ENCODE measurements around the gene CCDC102A.
A peak's percentile ranks its signal among the peaks of the same experiment; 100 is the strongest.
"Not testable (repeated sequence)": the region's sequence is repeated elsewhere in the genome, so short reads cannot be mapped to it uniquely, and the experiment has no call there.

Gene CCDC102A

GRCh38 chr16:57499941-57500340 lies 36.4 kb downstream of the CCDC102A start:
- DNase-seq = not testable (repeated sequence)

DNA sequence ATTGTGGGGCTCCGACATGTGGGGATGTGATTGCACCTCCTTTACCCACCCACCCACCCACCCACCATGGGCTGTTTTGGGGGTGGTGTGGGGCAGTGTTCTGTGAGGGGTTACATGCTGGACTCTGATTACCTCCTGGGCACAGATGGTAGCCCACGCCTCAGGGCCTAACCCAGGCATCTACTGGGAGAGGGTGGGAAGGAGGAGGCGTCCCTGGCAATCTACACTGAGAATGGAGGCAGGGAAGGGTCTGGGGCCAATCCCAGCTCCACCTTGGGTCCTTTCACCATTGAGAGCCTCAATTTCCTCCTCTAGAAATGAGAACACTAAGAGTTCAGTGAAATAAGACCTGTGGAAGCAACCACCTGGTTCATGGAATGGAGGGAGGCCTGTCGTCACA lies 38.3 kb downstream of the CCDC102A start:
- DNase-seq = no peak

DNA sequence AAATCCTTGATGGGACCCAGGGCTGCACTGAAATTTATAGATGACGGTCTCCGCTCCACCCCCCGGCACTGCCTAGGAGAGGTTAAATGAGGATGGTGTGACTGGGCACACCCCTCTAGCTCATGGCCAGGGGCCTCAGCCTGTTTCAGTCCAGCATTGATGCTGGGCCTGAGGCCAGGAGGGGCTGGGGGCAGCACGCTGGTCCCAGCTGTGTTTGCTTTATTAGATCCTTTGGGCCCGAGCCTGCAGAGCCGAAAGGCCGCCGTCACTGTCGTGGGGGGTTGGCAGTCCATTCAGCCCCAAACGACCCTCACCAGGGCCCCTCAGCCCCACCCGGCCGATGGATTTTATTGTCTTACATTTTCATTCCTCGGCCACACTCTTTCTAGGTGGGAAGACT lies 39.2 kb downstream of the CCDC102A start:
- DNase-seq = no peak

GRCh38 chr16:57493767-57494166 lies 42.6 kb downstream of the CCDC102A start:
- DNase-seq = no peak

GRCh38 chr16:57489229-57489628 lies 47.1 kb downstream of the CCDC102A start:
- DNase-seq = no peak

- no peak for DNase-seq
Observed at GRCh38 chr16:57486858-57487834, 49.2 kb downstream of the CCDC102A start.

- DNase-seq = peak; percentile 81
Observed at GRCh38 chr16:57485916-57486857, 50.2 kb downstream of the CCDC102A start, which contains the start of gene DOK4. Gene DOK4, minus strand, starts transcription at chr16:57486493. Its CDS starts 6,986 bp downstream, at chr16:57479507.

- DNase-seq = no peak
Observed at GRCh38 chr16:57485091-57485915, 51.1 kb downstream of the CCDC102A start.

DNA sequence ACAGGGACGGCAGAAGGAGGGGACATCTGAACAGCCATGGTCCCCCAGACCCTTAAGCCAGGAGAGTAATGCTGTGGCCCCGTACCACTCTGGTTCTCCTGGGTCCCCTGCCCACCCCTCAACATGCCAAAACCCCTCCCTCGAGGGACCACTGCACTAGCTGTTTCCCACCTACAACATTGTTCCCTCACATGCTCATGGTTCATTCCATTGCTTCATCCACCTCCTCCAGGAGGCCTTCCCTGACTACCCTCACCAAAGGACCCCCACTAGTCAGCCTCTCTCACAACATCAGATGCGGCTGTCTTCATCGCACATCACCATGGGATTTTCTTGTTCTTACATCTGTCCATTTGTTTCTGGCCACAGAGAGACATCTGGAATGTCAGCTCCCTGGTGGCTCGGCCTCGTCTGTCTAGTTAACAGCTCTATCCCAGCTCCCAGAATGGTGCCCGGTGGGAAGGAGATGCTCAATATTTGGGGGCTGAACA lies 51.8 kb downstream of the CCDC102A start:
- DNase-seq = no peak

- no peak for DNase-seq
Observed at GRCh38 chr16:57483725-57484514, 52.5 kb downstream of the CCDC102A start.

- no peak for DNase-seq
Observed at GRCh38 chr16:57482845-57483545, 53.4 kb downstream of the CCDC102A start.

GRCh38 chr16:57481421-57481820 lies 55.0 kb downstream of the CCDC102A start:
- DNase-seq = no peak

GRCh38 chr16:57480754-57481230 lies 55.6 kb downstream of the CCDC102A start:
- no peak for DNase-seq

- no peak for DNase-seq
Observed at GRCh38 chr16:57479976-57480753, 56.2 kb downstream of the CCDC102A start.

DNA sequence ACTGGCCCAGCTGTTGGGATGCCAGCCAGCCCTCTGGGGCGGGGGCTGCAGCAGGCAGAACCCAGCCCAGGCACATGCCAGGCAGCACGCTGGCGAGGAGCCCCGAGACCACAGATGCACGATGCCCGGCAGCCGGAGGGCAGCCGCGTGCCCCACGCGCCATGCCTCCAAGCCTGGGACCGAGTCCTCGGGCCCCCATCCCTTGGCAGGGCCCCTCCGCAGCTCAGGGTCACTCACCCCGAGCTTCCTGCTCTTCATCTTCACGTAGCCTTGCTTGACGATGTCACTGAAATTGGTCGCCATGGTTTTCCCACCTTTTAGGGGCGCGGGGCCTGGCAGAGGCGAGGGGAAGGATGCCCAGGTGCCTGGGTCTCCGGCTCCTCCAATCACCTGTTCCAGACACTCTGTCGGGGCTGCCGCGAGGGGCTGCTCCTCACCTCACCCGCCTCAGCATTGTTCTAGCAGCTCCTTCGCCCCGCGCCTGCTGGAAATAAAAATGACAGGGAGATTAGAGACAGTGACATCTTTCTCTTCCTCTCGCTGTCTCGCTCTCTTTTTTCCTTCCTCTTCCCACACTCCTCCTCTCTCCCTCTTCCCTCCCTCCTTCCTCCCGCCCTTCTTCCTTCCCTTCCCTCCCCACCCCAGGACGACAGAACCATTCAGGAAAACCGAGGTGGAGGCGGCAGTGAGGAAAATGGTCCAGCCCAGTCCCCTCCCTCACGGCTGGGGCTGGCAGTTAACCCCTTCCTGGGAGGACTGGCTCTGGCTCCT lies 57.0 kb downstream of the CCDC102A start:
- no peak for DNase-seq

DNA sequence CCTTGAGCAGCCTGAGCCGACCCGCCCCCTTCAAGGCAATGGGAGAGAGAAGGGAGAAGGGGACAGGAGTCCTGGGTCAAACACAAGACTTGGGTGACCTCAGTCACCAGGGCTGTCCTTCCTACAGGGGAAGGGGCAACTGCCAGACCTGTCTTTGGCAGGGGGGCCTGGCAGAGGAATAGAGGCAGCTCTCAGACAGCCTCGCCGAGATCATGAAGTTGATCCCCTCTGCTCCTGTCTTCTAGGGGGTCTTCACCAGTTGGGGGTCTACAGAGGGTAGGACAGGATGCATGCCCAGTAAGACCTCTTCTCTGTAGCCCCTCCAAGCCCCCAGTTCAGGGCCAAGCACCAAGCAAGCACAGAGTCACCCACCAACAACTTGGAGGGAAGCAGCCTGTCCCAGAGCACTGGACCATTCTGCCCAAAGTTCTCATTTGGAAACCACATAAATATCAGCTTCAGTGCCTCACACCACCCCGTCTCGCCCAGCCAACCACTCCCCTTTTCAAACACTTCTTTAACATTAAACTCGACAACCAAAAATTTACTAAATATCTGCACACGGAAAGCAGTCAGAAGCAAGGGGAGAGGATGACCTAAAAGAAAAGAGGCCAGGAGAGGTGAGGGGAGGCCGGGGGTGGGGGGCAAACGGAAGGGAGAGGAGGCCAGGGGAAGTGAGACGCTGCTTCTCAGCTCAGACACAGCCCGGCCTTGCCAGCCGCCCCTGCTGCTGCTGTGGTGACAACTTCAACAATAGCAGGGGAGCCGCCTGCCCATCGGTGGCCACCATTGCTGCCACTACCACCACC lies 57.8 kb downstream of the CCDC102A start:
- DNase-seq = no peak

DNA sequence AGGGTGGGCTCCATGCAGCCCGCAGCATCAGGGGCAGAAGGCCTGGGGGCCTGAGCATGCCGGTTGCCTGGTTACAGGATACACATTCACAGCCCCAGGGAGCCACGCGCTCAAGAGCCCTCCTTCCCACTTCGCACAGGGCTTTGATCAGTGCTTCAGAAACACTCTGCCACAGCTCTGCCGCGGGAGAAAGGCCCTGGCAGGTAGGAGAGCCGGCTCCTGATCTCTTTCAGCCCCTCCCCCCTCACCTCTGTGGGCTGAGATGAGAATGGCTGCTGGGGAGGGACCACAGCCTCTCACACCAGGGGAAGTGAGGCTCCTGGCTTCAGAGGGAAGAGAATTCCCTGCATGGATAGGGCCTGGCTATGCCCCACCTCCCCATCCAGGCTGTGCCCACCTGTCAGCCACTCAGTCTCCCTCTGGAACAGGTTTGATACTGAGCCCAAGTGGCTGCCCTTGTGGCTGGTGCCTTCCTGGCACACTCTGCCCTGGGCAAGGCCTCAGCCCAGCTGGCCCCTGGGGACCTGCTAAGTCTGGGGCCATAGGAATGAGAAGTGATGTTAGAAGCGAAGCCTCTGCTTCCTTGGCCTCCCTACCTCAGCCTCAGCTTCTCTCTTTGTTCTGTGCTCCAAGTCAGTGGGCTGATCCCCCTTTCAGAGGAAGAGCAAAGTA lies 58.7 kb downstream of the CCDC102A start:
- DNase-seq = no peak

Measured in activated CD4-positive, alpha-beta T cell treated with anti-CD3 and anti-CD28 coated beads, Interleukin-10, Interleukin-2, amounts not matched to agents 100 ng/mL and 50 ng/mL, durations not matched to agents 16 hours and 8 hours (primary cell).